HUES6 (cell line): Measurements from ENCODE around the gene IL1RAP.
"Not testable (repeated sequence)": the region's sequence is repeated elsewhere in the genome, so short reads cannot be mapped to it uniquely, and the experiment has no call there.

Experiments used
- H3K27ac ChIP-seq: 2 replicates; pipeline ENCODE4 v1.7.0; 2013; ENCODE audit warnings: low read depth, mild to moderate bottlenecking, low read length, inconsistent platforms
- H3K27me3 ChIP-seq: 2 replicates; pipeline ENCODE4 v1.6.1; 2013; ENCODE audit warnings: low read length; ENCODE audit not compliant: control insufficient read depth, insufficient read depth
- H3K36me3 ChIP-seq: 2 replicates; pipeline ENCODE4 v1.6.1; 2013; ENCODE audit warnings: low read length; ENCODE audit not compliant: control insufficient read depth, insufficient read depth
- H3K4me1 ChIP-seq: 2 replicates; pipeline ENCODE4 v1.6.1; 2013; ENCODE audit warnings: low read length; ENCODE audit not compliant: control insufficient read depth, insufficient read depth
- H3K4me3 ChIP-seq: 2 replicates; pipeline ENCODE4 v1.5.1; 2013; ENCODE audit warnings: low read depth, low read length
- H3K9ac ChIP-seq: one replicate; pipeline ENCODE4 v1.6.1; 2013; ENCODE audit warnings: mild to moderate bottlenecking, low read length
- H3K9me3 ChIP-seq: 2 replicates; pipeline ENCODE4 v1.6.1; 2013; ENCODE audit warnings: low read depth, low read length; ENCODE audit not compliant: control insufficient read depth, insufficient read depth

The IL1RAP gene

GRCh38 chr3:190512666-190513065, 1.2 kb upstream of the IL1RAP start:
- H3K9me3 ChIP-seq: no peaks in the 10 kb centered on the region
- H3K4me3 ChIP-seq: no peak overlapping the region
- no peaks in the 10 kb centered on the region for H3K4me1 ChIP-seq
- H3K27ac ChIP-seq: no peak overlapping the region
- H3K36me3 ChIP-seq: no peaks in the 10 kb centered on the region
- no peak overlapping the region for H3K9ac ChIP-seq
- peaks cover 71% of the 10 kb centered on the region for H3K27me3 ChIP-seq

DNA sequence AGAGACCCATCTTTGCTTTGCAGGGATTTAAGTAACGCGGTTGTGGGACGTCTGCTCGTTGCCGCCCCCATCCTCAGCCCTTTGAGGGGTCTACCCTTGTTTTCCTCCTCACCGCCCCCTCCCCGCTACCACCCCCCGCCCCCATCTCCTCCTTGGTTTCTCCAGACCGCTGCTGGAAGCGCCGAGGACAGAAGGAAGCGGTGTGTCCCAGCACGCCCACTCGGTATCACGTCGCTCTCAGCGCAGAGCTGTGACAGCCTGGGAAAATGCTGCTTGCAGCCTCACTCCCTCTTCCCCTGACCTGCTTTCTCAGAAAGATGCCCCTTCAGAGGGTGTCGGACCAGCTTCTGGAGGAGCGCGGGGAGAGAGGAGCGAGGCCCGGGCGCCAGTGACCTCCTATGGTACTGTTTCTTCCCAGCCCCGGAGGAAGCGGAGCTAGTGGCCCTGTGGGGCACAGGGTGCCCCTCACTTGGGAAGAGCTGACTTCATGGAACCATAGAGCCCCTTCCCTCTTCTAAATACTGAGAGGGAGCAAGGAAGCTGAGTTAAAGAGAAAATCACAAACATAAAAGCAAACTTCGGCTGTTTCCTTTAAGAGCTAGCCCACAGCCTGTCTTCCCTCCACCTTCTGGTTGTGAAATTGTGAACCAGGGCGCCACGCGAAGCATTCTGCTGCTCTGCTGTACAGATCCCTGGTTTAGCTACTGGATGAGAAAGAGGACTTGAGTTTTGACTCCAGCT, 698 bp downstream of the IL1RAP start:
- peak overlapping the region; percentile 66 for H3K4me3 ChIP-seq
- no peaks in the 10 kb centered on the region for H3K9me3 ChIP-seq
- peak overlapping the region; percentile 46 for H3K9ac ChIP-seq
- H3K27me3 ChIP-seq: peaks cover 71% of the 10 kb centered on the region
- H3K4me1 ChIP-seq: no peaks in the 10 kb centered on the region
- no peak overlapping the region for H3K27ac ChIP-seq
- no peaks in the 10 kb centered on the region for H3K36me3 ChIP-seq

GRCh38 chr3:190516416-190516815, 2.5 kb downstream of the IL1RAP start:
- H3K4me1 ChIP-seq: no peaks in the 10 kb centered on the region
- H3K9ac ChIP-seq: no peak overlapping the region
- no peaks in the 10 kb centered on the region for H3K36me3 ChIP-seq
- H3K27ac ChIP-seq: no peak overlapping the region
- H3K27me3 ChIP-seq: peaks cover 59% of the 10 kb centered on the region
- H3K4me3 ChIP-seq: no peak overlapping the region
- no peaks in the 10 kb centered on the region for H3K9me3 ChIP-seq

- H3K27ac ChIP-seq: no peak overlapping the region
- no peak overlapping the region for H3K9ac ChIP-seq
- H3K36me3 ChIP-seq: no peaks in the 10 kb centered on the region
- H3K9me3 ChIP-seq: no peaks in the 10 kb centered on the region
- no peaks in the 10 kb centered on the region; the same call in 1 of the 2 replicates for H3K4me1 ChIP-seq
- H3K4me3 ChIP-seq: no peak overlapping the region
- H3K27me3 ChIP-seq: peaks cover 46% of the 10 kb centered on the region
Observed at GRCh38 chr3:190517687-190518086, 3.8 kb downstream of the IL1RAP start.

DNA sequence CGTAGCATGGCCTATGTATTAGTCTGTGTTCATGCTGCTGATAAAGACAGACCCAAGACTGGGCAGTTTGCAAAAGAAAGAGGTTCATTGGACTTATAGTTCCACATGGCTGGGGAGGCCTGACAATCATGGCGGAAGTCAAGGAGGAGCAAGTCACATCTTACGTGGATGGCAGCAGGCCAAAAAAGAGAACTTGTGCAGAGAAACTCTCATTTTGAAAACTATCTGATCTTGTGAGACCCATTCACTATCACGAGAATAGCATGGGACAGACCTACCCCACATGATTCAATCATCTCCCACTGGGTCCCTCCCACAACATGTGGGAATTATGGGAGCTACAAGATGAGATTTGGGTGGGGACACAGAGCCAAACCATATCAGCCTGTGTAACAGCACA, 4.6 kb downstream of the IL1RAP start:
- not testable (repeated sequence) for H3K27ac ChIP-seq, H3K9me3 ChIP-seq, H3K4me3 ChIP-seq, H3K36me3 ChIP-seq, H3K9ac ChIP-seq, H3K4me1 ChIP-seq
- peaks cover 38% of the 10 kb centered on the region for H3K27me3 ChIP-seq

DNA sequence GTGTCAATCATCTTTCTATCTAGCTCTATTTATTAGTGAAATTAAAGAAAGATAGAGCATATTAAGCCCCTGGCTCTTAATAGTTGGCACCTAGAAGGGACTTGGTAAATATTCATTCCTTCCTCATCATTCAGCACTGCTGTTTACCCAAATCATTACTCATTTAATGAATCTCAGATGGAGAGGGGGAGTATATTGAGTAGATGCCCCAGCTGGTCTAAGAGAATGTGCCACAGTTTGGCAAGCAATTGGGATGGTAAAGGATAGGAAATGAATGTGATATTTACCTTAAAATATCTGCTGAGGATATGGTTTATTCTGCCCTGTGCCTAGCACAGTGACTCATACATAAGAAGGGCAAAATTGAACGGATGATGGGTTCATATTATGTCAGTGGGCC, 6.0 kb downstream of the IL1RAP start:
- Histone ChIP-seq H3K36me3 (no peaks in the 10 kb centered on the region), H3K27ac (no peak overlapping the region), H3K9me3 (no peaks in the 10 kb centered on the region), H3K9ac (no peak overlapping the region), H3K4me1 (no peaks in the 10 kb centered on the region; the same call in 1 of the 2 replicates), H3K4me3 (no peak overlapping the region), H3K27me3 (peaks cover 27% of the 10 kb centered on the region)

DNA sequence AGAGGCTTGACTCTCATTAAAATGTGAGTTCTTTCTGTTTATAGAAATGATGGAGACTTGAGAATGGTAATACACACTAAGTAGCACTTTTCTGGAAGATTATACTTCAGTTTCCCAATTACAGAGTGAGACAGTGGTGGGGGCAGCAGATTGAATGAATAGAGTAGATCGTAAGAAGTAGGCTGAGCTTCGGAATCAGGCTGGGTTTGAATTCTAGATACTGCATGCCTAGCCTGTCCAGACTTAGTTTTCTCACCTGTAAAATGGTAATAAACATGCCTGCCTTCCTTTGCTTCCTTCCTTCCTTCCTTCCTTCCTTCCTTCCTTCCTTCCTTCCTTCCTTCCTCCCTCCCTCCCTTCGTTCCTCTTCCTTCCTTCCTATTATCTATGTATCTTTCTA, 8.1 kb downstream of the IL1RAP start:
- Histone ChIP-seq H3K9me3 (no peaks in the 10 kb centered on the region), H3K4me1 (peaks cover 1% of the 10 kb centered on the region), H3K9ac (no peak overlapping the region), H3K36me3 (no peaks in the 10 kb centered on the region), H3K4me3 (no peak overlapping the region), H3K27me3 (peaks cover 6% of the 10 kb centered on the region; the same call in 1 of the 2 replicates), H3K27ac (no peak overlapping the region)

DNA sequence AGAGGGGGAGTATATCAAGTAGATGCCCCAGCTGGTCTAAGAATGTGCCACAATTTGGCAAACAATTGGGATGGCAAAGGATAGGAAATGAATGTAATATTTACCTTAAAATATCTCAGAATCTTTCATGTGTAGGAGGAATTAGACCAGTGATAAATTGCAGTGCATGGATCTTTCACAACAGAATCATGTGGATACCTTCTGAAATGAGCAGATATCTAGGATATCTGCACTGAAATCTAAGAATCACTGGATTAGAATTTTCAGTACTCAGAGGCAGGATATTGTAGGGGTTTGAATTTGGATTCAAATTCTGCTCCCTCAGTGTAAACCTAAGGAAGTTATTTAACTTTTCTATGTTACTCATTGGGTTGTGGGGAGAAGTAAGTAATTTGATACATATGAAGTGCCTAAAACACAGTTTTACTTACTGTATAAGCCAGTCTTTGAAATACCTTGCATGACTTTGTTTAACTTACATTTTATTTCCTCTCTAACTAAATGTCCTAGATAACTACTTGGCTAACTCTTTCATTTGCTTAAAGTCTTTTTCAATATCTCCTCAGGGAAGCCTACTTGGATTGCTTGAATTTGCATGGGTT, 8.8 kb downstream of the IL1RAP start:
- Histone ChIP-seq H3K36me3 (no peaks in the 10 kb centered on the region), H3K4me3 (no peak overlapping the region), H3K9me3 (no peaks in the 10 kb centered on the region), H3K9ac (no peak overlapping the region), H3K27ac (no peak overlapping the region), H3K4me1 (peaks cover 6% of the 10 kb centered on the region), H3K27me3 (no peaks in the 10 kb centered on the region)

DNA sequence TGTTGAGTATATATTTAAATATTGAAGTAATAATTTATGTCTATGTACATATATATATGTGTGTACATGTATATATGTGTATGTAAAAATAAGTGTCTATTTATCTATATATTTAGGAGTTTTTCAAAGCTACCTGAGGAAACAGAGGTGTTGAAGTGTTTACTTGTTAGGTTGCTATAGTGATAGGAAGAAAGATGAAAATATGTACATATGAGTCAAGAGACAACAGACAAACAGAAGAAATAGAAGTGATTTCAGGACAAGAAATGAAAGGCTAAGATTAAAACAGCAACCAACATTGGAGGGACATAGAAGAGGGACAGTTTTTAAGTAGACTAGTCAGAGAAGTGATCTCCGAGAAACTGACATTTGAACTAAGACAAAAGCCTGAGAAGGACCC, 11.1 kb downstream of the IL1RAP start:
- Histone ChIP-seq H3K27ac (no peak overlapping the region), H3K9ac (no peak overlapping the region), H3K36me3 (no peaks in the 10 kb centered on the region)

DNA sequence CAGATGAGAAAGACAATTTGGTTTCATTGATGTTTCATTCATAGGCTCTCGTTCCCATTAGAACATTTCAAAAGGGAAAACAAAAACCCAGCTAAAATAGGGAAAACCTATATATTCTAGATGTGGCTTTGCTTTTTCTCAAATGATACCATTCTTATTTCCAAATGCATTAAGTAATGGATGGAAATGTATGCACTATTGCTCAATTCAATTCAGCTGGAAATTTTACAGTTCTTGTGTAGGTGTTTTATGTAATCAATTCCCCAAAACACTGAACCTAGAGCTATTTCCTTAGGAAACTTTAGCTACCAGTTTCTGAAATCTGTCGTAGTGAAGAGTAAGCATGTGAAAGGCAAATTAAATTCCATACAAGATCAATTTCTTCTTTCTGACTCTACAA, 11.7 kb downstream of the IL1RAP start:
- no peaks in the 10 kb centered on the region for H3K36me3 ChIP-seq
- H3K27ac ChIP-seq: no peak overlapping the region
- no peak overlapping the region for H3K4me3 ChIP-seq
- H3K27me3 ChIP-seq: no peaks in the 10 kb centered on the region
- no peak overlapping the region for H3K9ac ChIP-seq
- peaks cover 6% of the 10 kb centered on the region for H3K4me1 ChIP-seq
- H3K9me3 ChIP-seq: no peaks in the 10 kb centered on the region

More for the DNA sequence above, 11.1 kb downstream of the IL1RAP start:
- Histone ChIP-seq H3K4me3 (no peak overlapping the region), H3K9me3 (no peaks in the 10 kb centered on the region), H3K27me3 (no peaks in the 10 kb centered on the region), H3K4me1 (peaks cover 6% of the 10 kb centered on the region)

DNA sequence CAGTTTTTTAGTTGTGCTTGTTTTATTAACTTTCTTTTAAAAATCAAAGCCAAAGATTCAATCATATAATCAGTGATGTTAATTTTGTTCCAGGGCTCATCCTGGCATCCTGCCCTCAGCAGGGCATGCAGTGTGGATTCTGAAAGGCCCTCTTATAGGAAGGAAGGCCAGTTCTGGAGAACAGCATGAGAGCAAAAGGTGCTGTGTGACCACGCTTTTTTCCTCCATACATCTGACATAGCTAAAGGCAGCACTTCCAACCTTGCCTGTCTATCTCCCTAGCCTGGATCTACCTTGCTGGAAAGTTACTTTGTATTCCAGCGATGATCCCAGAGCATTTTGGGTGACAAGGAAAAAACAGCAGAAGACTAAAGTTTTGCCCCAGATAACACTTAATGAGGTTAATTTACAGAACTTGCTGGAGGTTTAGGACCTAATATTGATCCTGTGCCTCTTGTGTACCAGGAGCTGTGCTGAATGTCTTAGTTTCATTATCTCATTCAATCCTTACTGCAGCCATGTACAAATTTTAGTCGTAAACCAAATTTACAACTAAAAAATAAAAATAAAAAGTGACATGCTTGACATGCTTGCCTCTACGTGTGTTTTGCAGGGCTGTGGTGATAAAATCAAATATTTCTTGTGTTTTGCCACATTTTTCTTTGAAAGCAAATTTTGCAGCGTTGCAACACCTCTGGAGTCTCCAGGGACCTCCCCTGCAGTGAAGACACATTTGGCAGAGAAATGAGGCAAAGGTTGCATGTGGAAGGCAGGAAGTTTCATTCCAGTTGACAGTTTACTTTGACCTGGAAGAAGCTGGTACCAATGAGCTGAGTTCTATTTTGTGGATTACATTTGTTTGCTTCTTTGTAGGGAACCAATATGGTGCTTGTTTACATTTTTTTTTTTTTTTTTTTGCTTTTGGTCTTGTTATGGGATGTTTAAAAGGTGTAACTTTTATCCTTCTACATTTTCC, 13.2 kb downstream of the IL1RAP start:
- Histone ChIP-seq H3K27me3 (no peaks in the 10 kb centered on the region), H3K9me3 (no peaks in the 10 kb centered on the region), H3K4me3 (no peak overlapping the region), H3K27ac (no peak overlapping the region), H3K36me3 (no peaks in the 10 kb centered on the region), H3K9ac (no peak overlapping the region), H3K4me1 (peaks cover 6% of the 10 kb centered on the region)
